HepG2 (cell line): ENCODE data around the gene RAD1. TPM values are rescaled to one million over a fixed set of nuclear protein-coding genes. Genes with fewer than 3 reads are reported as not detected.

Source experiments
- ARID5B ChIP-seq: IDR thresholded peaks from 2 replicates; pipeline ENCODE4 v1.4.0; 2020; ENCODE audit warnings: mild to moderate bottlenecking, missing genetic modification reagents
- DMAP1 ChIP-seq: IDR thresholded peaks from 2 replicates; pipeline ENCODE4 v1.6.1; 2016
- E2F1 ChIP-seq: sonication (generic); formaldehyde crosslinking; IDR thresholded peaks from 2 replicates; pipeline ENCODE4 v1.5.0; 2020; ENCODE audit warnings: missing genetic modification reagents
- ESRRA ChIP-seq: sonication (generic); formaldehyde crosslinking; IDR thresholded peaks from 2 replicates; pipeline ENCODE4 v1.5.1; 2020; ENCODE audit warnings: mild to moderate bottlenecking, low read depth, missing genetic modification reagents
- FOSL2 ChIP-seq: sonication (generic); formaldehyde crosslinking; IDR thresholded peaks from 2 replicates; pipeline ENCODE4 v1.4.0; 2020; ENCODE audit warnings: missing genetic modification reagents
- GATAD2A ChIP-seq: IDR thresholded peaks from 2 replicates; pipeline ENCODE4 v1.6.1; 2016
- LRRFIP1 ChIP-seq: sonication (generic); formaldehyde crosslinking; conservative IDR thresholded peaks from 2 replicates; pipeline ENCODE4 v1.4.0; 2020; ENCODE audit warnings: missing genetic modification reagents
- NCOR1 ChIP-seq: fragments of 200-600 bp; sonication (generic); IDR thresholded peaks from 2 replicates; pipeline ENCODE4 v1.7.0; 2017; ENCODE audit warnings: antibody characterized with exemption, low read length, borderline replicate concordance
- RARA ChIP-seq: IDR thresholded peaks from 2 replicates; pipeline ENCODE4 v1.6.1; 2016; ENCODE audit warnings: missing genetic modification reagents, missing compliant biosample characterization
- SAP130 ChIP-seq: IDR thresholded peaks from 2 replicates; pipeline ENCODE4 v1.6.1; 2016; ENCODE audit warnings: low read depth
- SKIL ChIP-seq: sonication (generic); formaldehyde crosslinking; IDR thresholded peaks from 2 replicates; pipeline ENCODE4 v1.8.0; 2022; ENCODE audit warnings: missing genetic modification reagents, mild to moderate bottlenecking, moderate library complexity, borderline replicate concordance
- TAF1 ChIP-seq: sonication (generic); formaldehyde crosslinking; IDR thresholded peaks from 2 replicates; pipeline ENCODE4 v1.4.0; 2020; ENCODE audit warnings: missing genetic modification reagents
- ZNF597 ChIP-seq: sonication (generic); formaldehyde crosslinking; IDR thresholded peaks from 2 replicates; pipeline ENCODE4 v1.5.0; 2020; ENCODE audit warnings: missing genetic modification reagents
- polyA plus RNA-seq, 8 experiments: library from polyadenylated mRNA; depleted of rRNA in 3 of 8; stranded (reverse) in 7 of 8; unstranded in 1 of 8; fragments of >200 nt; fragmentation: Illumina TruSeq in 4 of 8; extraction: Trizol in 4 of 8; gene quantifications; 2 replicates each; pipeline versions ENCODE4 v1.2.1 to v1.2.3, GENCODE V29; 2011 to 2016; ENCODE audit warnings: low read depth in 4 of 8, missing spikeins in 1 of 8, mixed read lengths in 1 of 8; ENCODE audit not compliant: insufficient read depth in 1 of 8
- total RNA-seq, 5 experiments: library from RNA; depleted of rRNA; stranded (reverse); fragments of >200 nt; fragmentation: Illumina TruSeq; extraction: Trizol; gene quantifications; 2 replicates each; pipeline ENCODE4 v1.2.3, GENCODE V29; 2016; ENCODE audit warnings: low read depth in 1 of 5
- TF ChIP-seq, protein P1 (sequence below): sonication (generic); formaldehyde crosslinking; IDR thresholded peaks from 2 replicates; pipeline ENCODE4 v1.4.0; 2020; ENCODE audit warnings: missing genetic modification reagents
- TF ChIP-seq, protein P2 (sequence below): IDR thresholded peaks from 2 replicates; pipeline ENCODE4 v1.6.1; 2012; ENCODE audit warnings: inconsistent platforms

Gene RAD1
- total and polyA plus RNA-seq, 2 of the 13 experiments (the other 11 are each of a cell fraction or from before 2014, with no cell fraction given): 14.7 to 39.1 TPM

DNA sequence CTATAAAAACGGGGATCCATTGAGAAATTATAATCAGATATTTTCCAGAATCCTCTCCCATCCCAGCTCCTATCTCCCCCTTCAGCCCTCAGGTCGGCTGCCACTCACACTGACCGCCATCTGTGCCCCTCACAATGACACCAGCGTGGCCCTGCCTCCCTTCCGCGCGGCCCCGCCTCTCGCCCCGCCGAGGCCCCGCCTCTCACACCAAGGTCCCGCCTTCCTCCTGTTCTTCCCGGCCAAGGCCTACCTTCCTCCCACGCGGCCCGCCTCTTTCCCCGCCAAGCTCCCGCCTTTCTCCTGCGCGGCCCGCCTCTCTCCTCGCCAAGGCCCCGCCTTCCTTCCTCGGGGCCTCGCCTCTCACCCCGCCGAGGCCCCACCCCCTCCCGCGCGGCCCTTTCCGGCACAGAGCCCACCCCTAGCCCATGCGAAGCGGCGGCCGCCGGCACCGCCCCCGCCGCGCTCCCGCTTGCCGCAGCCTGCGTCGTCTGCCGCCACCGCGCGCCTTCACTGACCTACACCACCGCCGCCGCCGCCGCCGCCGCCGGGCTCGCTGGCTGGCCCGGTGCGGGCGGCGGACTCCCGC, 13.9 kb upstream of the RAD1 start, which contains the start of gene DNAJC21 (continued):
- TF ChIP-seq SKIL (CRISPR knock-in tag) (0 out of 2 replicates have a peak, but pooled peaks have one; percentile 3), GATAD2A (0 out of 2 replicates have a peak, but pooled peaks have one; percentile 20), RARA (CRISPR knock-in tag) (peak; percentile 6; the same call in 1 of the 2 replicates), ZNF597 (CRISPR knock-in tag) (no peak), NCOR1 (no peak), ARID5B (peak; percentile 18; the same call in 1 of the 2 replicates), SAP130 (CRISPR knock-in tag) (peak; percentile 67), FOSL2 (CRISPR knock-in tag) (peak; percentile 16; the same call in 1 of the 2 replicates), E2F1 (CRISPR knock-in tag) (no peak), DMAP1 (CRISPR knock-in tag) (0 out of 2 replicates have a peak, but pooled peaks have one; percentile 16), TAF1 (CRISPR knock-in tag) (peak; percentile 42; the same call in 1 of the 2 replicates), LRRFIP1 (CRISPR knock-in tag) (no peak), ESRRA (CRISPR knock-in tag) (0 out of 2 replicates have a peak, but pooled peaks have one; percentile 24)
- TF ChIP-seq, protein P1, sequence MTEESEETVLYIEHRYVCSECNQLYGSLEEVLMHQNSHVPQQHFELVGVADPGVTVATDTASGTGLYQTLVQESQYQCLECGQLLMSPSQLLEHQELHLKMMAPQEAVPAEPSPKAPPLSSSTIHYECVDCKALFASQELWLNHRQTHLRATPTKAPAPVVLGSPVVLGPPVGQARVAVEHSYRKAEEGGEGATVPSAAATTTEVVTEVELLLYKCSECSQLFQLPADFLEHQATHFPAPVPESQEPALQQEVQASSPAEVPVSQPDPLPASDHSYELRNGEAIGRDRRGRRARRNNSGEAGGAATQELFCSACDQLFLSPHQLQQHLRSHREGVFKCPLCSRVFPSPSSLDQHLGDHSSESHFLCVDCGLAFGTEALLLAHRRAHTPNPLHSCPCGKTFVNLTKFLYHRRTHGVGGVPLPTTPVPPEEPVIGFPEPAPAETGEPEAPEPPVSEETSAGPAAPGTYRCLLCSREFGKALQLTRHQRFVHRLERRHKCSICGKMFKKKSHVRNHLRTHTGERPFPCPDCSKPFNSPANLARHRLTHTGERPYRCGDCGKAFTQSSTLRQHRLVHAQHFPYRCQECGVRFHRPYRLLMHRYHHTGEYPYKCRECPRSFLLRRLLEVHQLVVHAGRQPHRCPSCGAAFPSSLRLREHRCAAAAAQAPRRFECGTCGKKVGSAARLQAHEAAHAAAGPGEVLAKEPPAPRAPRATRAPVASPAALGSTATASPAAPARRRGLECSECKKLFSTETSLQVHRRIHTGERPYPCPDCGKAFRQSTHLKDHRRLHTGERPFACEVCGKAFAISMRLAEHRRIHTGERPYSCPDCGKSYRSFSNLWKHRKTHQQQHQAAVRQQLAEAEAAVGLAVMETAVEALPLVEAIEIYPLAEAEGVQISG: 0 out of 2 replicates have a peak, but pooled peaks have one; percentile 23
- TF ChIP-seq, protein P2, sequence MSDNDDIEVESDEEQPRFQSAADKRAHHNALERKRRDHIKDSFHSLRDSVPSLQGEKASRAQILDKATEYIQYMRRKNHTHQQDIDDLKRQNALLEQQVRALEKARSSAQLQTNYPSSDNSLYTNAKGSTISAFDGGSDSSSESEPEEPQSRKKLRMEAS: peak; percentile 62; the same call in 1 of the 2 replicates
